Neural cell (in vitro differentiated cells): ENCODE data around the gene CROCC2. TPM values are rescaled to one million over a fixed set of nuclear protein-coding genes. Genes with fewer than 3 reads are reported as not detected.

ENCODE experiments used
- H2AFZ ChIP-seq: fragments of 200-600, 300-800 bp; sonication (generic), shearing (Covaris generic); 2 replicates; pipeline ENCODE4 v1.6.0; 2014; ENCODE audit warnings: low read depth, mild to moderate bottlenecking, antibody characterized with exemption, low read length, moderate library complexity
- H3F3A ChIP-seq: fragments of 200-600 bp; shearing (Covaris generic); 2 replicates; pipeline ENCODE4 v1.6.1; 2016; ENCODE audit warnings: mild to moderate bottlenecking, moderate library complexity, mixed read lengths, antibody characterized with exemption, low read length; ENCODE audit not compliant: insufficient read depth, poor library complexity, severe bottlenecking
- H3K27ac ChIP-seq: fragments of 200-600, 300-800 bp; sonication (generic), shearing (Covaris generic); 2 replicates; pipeline ENCODE4 v1.5.1; 2014; ENCODE audit warnings: mild to moderate bottlenecking, low read length, moderate library complexity
- H3K27me3 ChIP-seq: fragments of 300-800, 200-600 bp; sonication (generic), shearing (Covaris generic); 2 replicates; pipeline ENCODE4 v1.6.0; 2014; ENCODE audit warnings: mild to moderate bottlenecking, low read depth, low read length, moderate library complexity; ENCODE audit not compliant: insufficient read depth
- H3K36me3 ChIP-seq: fragments of 300-800, 200-600 bp; sonication (generic), shearing (Covaris generic); 2 replicates; pipeline ENCODE4 v1.5.1; 2014; ENCODE audit warnings: mild to moderate bottlenecking, antibody characterized with exemption, low read length, moderate library complexity; ENCODE audit not compliant: insufficient read depth
- H3K4me2 ChIP-seq: fragments of 300-800, 200-600 bp; sonication (generic), shearing (Covaris generic); 2 replicates; pipeline ENCODE4 v1.6.0; 2014; ENCODE audit warnings: mild to moderate bottlenecking, low read length
- H3K4me3 ChIP-seq: fragments of 300-800, 200-600 bp; sonication (generic), shearing (Covaris generic); 2 replicates; pipeline ENCODE4 v1.5.1; 2014; ENCODE audit warnings: mild to moderate bottlenecking, low read length, moderate library complexity
- H3K79me2 ChIP-seq: fragments of 200-600 bp; shearing (Covaris generic); replicated peaks from 2 replicates; pipeline ENCODE4 v1.6.0; 2014; ENCODE audit warnings: mild to moderate bottlenecking, low read length, moderate library complexity; ENCODE audit not compliant: insufficient read depth
- H3K9ac ChIP-seq: fragments of 300-800, 200-600 bp; sonication (generic), shearing (Covaris generic); 2 replicates; pipeline ENCODE4 v1.6.1; 2016; ENCODE audit warnings: mild to moderate bottlenecking, low read length, mixed read lengths
- H3K9me2 ChIP-seq: fragments of 200-600 bp; shearing (Covaris generic); 2 replicates; pipeline ENCODE4 v1.6.1; 2016; ENCODE audit warnings: mild to moderate bottlenecking, low read length, mixed read lengths; ENCODE audit not compliant: insufficient read depth
- H3K9me3 ChIP-seq: fragments of 200-600, 300-800 bp; sonication (generic), shearing (Covaris generic); 2 replicates; pipeline ENCODE4 v1.6.1; 2016; ENCODE audit warnings: mild to moderate bottlenecking, mixed run types, low read length, moderate library complexity, mixed read lengths
- H4K20me1 ChIP-seq: fragments of 200-600 bp; shearing (Covaris generic); 2 replicates; pipeline ENCODE4 v1.6.1; 2016; ENCODE audit warnings: mild to moderate bottlenecking, mixed run types; ENCODE audit not compliant: insufficient read depth
- EP300 ChIP-seq: fragments of 450-650 bp; conservative IDR thresholded peaks from 2 replicates; pipeline ENCODE4 v1.6.1; 2014; ENCODE audit warnings: antibody characterized with exemption, mild to moderate bottlenecking, moderate library complexity; ENCODE audit not compliant: poor library complexity, severe bottlenecking
- EZH2 ChIP-seq: fragments of 200-600, 300-800 bp; shearing (Covaris generic), sonication (generic); IDR thresholded peaks from 2 replicates; pipeline ENCODE4 v1.6.1; 2014; ENCODE audit warnings: antibody characterized with exemption, low read length, borderline replicate concordance, mild to moderate bottlenecking; ENCODE audit not compliant: insufficient read depth, poor library complexity, severe bottlenecking
- MXI1 ChIP-seq: fragments of 450-650 bp; conservative IDR thresholded peaks from 2 replicates; pipeline ENCODE4 v1.6.1; 2014; ENCODE audit warnings: antibody characterized with exemption, mild to moderate bottlenecking; ENCODE audit not compliant: poor library complexity, severe bottlenecking
- POLR2AphosphoS5 ChIP-seq: IDR thresholded peaks from 2 replicates; pipeline ENCODE4 v1.6.1; 2012
- RAD21 ChIP-seq: fragments of 450-650 bp; conservative IDR thresholded peaks from 2 replicates; pipeline ENCODE4 v1.6.1; 2014; ENCODE audit warnings: antibody characterized with exemption, mild to moderate bottlenecking, moderate library complexity
- SMC3 ChIP-seq: fragments of 450-650 bp; conservative IDR thresholded peaks from 2 replicates; pipeline ENCODE4 v1.6.1; 2014; ENCODE audit warnings: antibody characterized with exemption, mild to moderate bottlenecking, moderate library complexity; ENCODE audit not compliant: poor library complexity
- TAF1 ChIP-seq: IDR thresholded peaks from 2 replicates; pipeline ENCODE4 v1.6.1; 2012; ENCODE audit warnings: low read depth
- polyA plus RNA-seq: library from polyadenylated mRNA; depleted of rRNA; stranded (reverse); fragments of >200 nt; gene quantifications from 2 replicates; pipeline ENCODE4 v1.2.3, GENCODE V29; 2014
- TF ChIP-seq, protein P1 (sequence below): fragments of 450-650 bp; IDR thresholded peaks from 2 replicates; pipeline ENCODE4 v1.5.1; 2014; ENCODE audit warnings: antibody characterized with exemption, mild to moderate bottlenecking, moderate library complexity; ENCODE audit not compliant: poor library complexity, severe bottlenecking
- TF ChIP-seq, protein P2 (sequence below): IDR thresholded peaks from 2 replicates; pipeline ENCODE4 v1.6.1; 2012; ENCODE audit warnings: borderline replicate concordance

Gene CROCC2
- polyA plus RNA-seq, 1 donor from 2014 or later = 0.09 TPM

DNA sequence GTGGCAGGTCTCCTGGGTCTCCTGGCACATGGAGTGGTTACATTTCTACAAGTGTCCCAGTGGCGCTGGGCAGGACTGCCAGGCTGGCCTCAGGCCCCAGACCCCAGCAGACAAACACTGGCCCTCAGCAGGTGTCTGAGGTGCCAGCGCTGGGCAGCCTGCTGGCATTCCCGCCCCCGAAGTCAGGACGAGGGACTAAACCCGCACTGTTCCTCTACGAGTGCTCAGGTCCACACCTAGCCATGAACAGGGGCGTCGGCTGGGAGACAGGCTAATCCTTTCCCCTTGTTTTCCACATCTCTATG, 105.1 kb downstream of the CROCC2 start:
- no peaks in the 10 kb centered on the region for H3K27me3 ChIP-seq
- H3K36me3 ChIP-seq = no peaks in the 10 kb centered on the region
- H3F3A ChIP-seq = no peaks in the 10 kb centered on the region
- no peak overlapping the region for H3K9ac ChIP-seq
- H3K9me2 ChIP-seq = no peaks in the 10 kb centered on the region
- H2AFZ ChIP-seq = no peak overlapping the region
- H3K27ac ChIP-seq = no peak overlapping the region
- H3K9me3 ChIP-seq = no peaks in the 10 kb centered on the region
- no peak overlapping the region for H3K4me2 ChIP-seq
- H4K20me1 ChIP-seq = no peaks in the 10 kb centered on the region
- TF ChIP-seq, protein P1, sequence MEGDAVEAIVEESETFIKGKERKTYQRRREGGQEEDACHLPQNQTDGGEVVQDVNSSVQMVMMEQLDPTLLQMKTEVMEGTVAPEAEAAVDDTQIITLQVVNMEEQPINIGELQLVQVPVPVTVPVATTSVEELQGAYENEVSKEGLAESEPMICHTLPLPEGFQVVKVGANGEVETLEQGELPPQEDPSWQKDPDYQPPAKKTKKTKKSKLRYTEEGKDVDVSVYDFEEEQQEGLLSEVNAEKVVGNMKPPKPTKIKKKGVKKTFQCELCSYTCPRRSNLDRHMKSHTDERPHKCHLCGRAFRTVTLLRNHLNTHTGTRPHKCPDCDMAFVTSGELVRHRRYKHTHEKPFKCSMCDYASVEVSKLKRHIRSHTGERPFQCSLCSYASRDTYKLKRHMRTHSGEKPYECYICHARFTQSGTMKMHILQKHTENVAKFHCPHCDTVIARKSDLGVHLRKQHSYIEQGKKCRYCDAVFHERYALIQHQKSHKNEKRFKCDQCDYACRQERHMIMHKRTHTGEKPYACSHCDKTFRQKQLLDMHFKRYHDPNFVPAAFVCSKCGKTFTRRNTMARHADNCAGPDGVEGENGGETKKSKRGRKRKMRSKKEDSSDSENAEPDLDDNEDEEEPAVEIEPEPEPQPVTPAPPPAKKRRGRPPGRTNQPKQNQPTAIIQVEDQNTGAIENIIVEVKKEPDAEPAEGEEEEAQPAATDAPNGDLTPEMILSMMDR = no peak
- TF ChIP-seq RAD21 = no peak
- TF ChIP-seq MXI1 = no peak
- TF ChIP-seq POLR2AphosphoS5 = no peak
- TF ChIP-seq SMC3 = no peak
- no peak for TF ChIP-seq EP300
- no peak for TF ChIP-seq TAF1
- H3K79me2 ChIP-seq = no peaks in the 10 kb centered on the region
- H3K4me3 ChIP-seq = no peak overlapping the region

DNA sequence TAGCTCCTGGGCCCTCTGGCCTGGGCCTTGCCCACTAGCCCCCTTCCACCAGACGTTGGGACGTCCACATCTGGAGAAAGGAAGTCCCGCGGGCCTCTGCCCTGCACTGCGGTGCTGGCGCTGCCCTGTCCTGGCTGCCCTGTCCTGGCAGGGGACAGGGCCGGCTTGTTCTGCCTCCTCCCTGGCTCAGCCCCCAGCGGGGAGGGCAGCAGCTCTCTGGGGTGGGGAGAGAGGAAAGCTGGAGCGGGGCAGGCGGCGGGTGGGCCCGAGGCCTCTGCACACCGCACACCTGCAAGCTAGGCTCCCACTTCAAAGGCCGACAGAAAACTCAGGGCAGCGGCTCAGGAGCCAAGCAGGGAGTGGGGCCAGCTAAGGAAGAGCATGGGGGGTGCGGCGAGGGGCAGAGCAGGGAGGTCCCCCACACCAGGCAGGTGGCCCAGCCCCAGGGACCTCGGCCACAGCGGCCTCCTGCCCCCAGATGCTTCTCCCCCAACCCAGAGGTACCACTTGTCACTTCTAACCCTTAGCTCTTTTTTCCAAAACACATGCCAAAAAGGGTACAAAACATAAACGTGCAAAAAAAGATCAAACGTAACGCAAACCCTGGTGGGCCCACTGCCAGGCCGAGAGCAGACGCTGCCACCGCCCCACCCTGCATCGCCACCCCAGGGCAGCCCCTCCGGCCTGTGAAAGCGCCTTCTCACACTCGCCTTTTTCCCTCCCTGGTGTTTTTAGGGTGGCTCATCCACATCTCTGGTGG, 105.8 kb downstream of the CROCC2 start:
- Histone ChIP-seq H3K9me3 (no peaks in the 10 kb centered on the region), H3K79me2 (no peaks in the 10 kb centered on the region), H3K9ac (no peak overlapping the region), H3K36me3 (no peaks in the 10 kb centered on the region), H2AFZ (no peak overlapping the region), H3K4me3 (no peak overlapping the region), H3K9me2 (no peaks in the 10 kb centered on the region), H3K4me2 (no peak overlapping the region), H3K27ac (no peak overlapping the region), H4K20me1 (no peaks in the 10 kb centered on the region), H3K27me3 (no peaks in the 10 kb centered on the region), H3F3A (no peaks in the 10 kb centered on the region)
- TF ChIP-seq MXI1 = no peak
- TF ChIP-seq SMC3 = no peak
- TF ChIP-seq EZH2 = no peak
- TF ChIP-seq, protein P2, sequence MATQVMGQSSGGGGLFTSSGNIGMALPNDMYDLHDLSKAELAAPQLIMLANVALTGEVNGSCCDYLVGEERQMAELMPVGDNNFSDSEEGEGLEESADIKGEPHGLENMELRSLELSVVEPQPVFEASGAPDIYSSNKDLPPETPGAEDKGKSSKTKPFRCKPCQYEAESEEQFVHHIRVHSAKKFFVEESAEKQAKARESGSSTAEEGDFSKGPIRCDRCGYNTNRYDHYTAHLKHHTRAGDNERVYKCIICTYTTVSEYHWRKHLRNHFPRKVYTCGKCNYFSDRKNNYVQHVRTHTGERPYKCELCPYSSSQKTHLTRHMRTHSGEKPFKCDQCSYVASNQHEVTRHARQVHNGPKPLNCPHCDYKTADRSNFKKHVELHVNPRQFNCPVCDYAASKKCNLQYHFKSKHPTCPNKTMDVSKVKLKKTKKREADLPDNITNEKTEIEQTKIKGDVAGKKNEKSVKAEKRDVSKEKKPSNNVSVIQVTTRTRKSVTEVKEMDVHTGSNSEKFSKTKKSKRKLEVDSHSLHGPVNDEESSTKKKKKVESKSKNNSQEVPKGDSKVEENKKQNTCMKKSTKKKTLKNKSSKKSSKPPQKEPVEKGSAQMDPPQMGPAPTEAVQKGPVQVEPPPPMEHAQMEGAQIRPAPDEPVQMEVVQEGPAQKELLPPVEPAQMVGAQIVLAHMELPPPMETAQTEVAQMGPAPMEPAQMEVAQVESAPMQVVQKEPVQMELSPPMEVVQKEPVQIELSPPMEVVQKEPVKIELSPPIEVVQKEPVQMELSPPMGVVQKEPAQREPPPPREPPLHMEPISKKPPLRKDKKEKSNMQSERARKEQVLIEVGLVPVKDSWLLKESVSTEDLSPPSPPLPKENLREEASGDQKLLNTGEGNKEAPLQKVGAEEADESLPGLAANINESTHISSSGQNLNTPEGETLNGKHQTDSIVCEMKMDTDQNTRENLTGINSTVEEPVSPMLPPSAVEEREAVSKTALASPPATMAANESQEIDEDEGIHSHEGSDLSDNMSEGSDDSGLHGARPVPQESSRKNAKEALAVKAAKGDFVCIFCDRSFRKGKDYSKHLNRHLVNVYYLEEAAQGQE = no peak
- TF ChIP-seq, protein P1 = no peak
- no peak for TF ChIP-seq RAD21
- no peak for TF ChIP-seq EP300
- TF ChIP-seq POLR2AphosphoS5 = no peak
- no peak for TF ChIP-seq TAF1
